SU-DHL-6 (cell line): Measurements from ENCODE around the gene CDC25C.

Experiments used
- H2AFZ ChIP-seq: fragments of 200-600 bp; sonication (generic); 2 replicates; pipeline ENCODE4 v1.6.1; 2014; ENCODE audit warnings: low read depth, mild to moderate bottlenecking, moderate library complexity, mixed read lengths, antibody characterized with exemption, low read length; ENCODE audit not compliant: severe bottlenecking
- H3F3A ChIP-seq: fragments of 200-600 bp; shearing (Covaris generic); 2 replicates; pipeline ENCODE4 v1.6.0; 2016; ENCODE audit warnings: antibody characterized with exemption, mild to moderate bottlenecking; ENCODE audit not compliant: insufficient read depth
- H3K27ac ChIP-seq: fragments of 200-600 bp; sonication (generic); 2 replicates; pipeline ENCODE4 v1.5.1; 2016; ENCODE audit warnings: low read depth, mild to moderate bottlenecking, low read length, moderate library complexity, mixed read lengths
- H3K27me3 ChIP-seq: fragments of 200-600 bp; sonication (generic), shearing (Covaris generic); 2 replicates; pipeline ENCODE4 v1.6.0; 2014; ENCODE audit warnings: mild to moderate bottlenecking, low read length
- H3K36me3 ChIP-seq: fragments of 200-600 bp; sonication (generic); 2 replicates; pipeline ENCODE4 v1.6.1; 2014; ENCODE audit warnings: mild to moderate bottlenecking, low read length, mixed read lengths
- H3K4me2 ChIP-seq: fragments of 300-600, 200-600 bp; shearing (Covaris generic), sonication (generic); 2 replicates; pipeline ENCODE4 v1.6.0; 2014; ENCODE audit warnings: low read length, low read depth, mild to moderate bottlenecking; ENCODE audit not compliant: poor library complexity, severe bottlenecking
- H3K4me3 ChIP-seq: fragments of 200-600 bp; sonication (generic); 2 replicates; pipeline ENCODE4 v1.5.1; 2014; ENCODE audit warnings: antibody characterized with exemption, low read length, mild to moderate bottlenecking, mixed read lengths; ENCODE audit not compliant: insufficient read depth, poor library complexity, severe bottlenecking
- H3K79me2 ChIP-seq: fragments of 200-600 bp; sonication (generic); 2 replicates; pipeline ENCODE4 v1.6.1; 2014; ENCODE audit warnings: mild to moderate bottlenecking, low read length, moderate library complexity; ENCODE audit not compliant: insufficient read depth
- H3K9ac ChIP-seq: fragments of 200-600 bp; sonication (generic); 2 replicates; pipeline ENCODE4 v1.7.0; 2014; ENCODE audit warnings: mild to moderate bottlenecking, low read length
- H3K9me2 ChIP-seq: fragments of 200-600 bp; sonication (generic); replicated peaks from 2 replicates; pipeline ENCODE4 v1.6.1; 2014; ENCODE audit warnings: low read length; ENCODE audit not compliant: insufficient read depth
- H3K9me3 ChIP-seq: fragments of 200-600 bp; sonication (generic); 2 replicates; pipeline ENCODE4 v1.6.1; 2014; ENCODE audit warnings: low read length, mixed read lengths; ENCODE audit not compliant: insufficient read depth
- H4K20me1 ChIP-seq: fragments of 200-600 bp; sonication (generic); 2 replicates; pipeline ENCODE4 v1.6.1; 2014; ENCODE audit warnings: low read depth, mild to moderate bottlenecking, antibody characterized with exemption, low read length, moderate library complexity, mixed read lengths
- EZH2phosphoT487 ChIP-seq: fragments of 200-600 bp; sonication (generic), shearing (Covaris generic); conservative IDR thresholded peaks from 2 replicates; pipeline ENCODE4 v1.6.1; 2018; ENCODE audit warnings: mild to moderate bottlenecking, antibody characterized with exemption, low read length, moderate library complexity, mixed read lengths
- TF ChIP-seq, protein P1 (sequence below): fragments of 200-600 bp; sonication (generic); IDR thresholded peaks from one replicate; pipeline ENCODE4 v1.5.1; 2017; ENCODE audit warnings: antibody characterized with exemption, mild to moderate bottlenecking, low read length, moderate library complexity; ENCODE audit not compliant: insufficient read depth, poor library complexity, severe bottlenecking

The CDC25C gene

DNA sequence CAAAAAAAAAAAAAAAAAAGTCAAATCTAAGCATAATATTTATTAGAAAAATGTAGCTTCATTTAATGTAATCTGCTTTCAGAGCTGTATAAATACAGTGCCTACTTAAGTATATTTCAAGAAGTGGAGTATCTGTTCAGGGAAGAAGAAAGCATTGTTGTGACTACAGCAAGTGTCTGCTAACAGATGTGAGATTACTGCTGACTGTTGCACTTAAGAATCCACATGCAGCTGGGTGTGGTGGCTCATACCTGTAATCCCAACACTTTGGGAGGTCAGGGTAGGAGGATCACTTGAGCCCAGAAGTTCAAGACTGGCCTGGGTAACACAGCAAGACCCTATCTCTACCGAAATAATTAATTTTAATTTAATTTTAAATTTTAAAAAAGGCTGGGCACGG is 39.9 kb upstream of the CDC25C start:
- no peak overlapping the region for H3K27ac ChIP-seq
- H3K9me2 ChIP-seq: no peaks in the 10 kb centered on the region
- H3K9ac ChIP-seq: no peak overlapping the region
- no peak overlapping the region for H2AFZ ChIP-seq
- no peaks in the 10 kb centered on the region; the same call in 1 of the 2 replicates for H3K36me3 ChIP-seq
- peaks cover 66% of the 10 kb centered on the region for H3K79me2 ChIP-seq
- H4K20me1 ChIP-seq: peaks cover 16% of the 10 kb centered on the region
- no peaks in the 10 kb centered on the region for H3K27me3 ChIP-seq
- TF ChIP-seq, protein P1, sequence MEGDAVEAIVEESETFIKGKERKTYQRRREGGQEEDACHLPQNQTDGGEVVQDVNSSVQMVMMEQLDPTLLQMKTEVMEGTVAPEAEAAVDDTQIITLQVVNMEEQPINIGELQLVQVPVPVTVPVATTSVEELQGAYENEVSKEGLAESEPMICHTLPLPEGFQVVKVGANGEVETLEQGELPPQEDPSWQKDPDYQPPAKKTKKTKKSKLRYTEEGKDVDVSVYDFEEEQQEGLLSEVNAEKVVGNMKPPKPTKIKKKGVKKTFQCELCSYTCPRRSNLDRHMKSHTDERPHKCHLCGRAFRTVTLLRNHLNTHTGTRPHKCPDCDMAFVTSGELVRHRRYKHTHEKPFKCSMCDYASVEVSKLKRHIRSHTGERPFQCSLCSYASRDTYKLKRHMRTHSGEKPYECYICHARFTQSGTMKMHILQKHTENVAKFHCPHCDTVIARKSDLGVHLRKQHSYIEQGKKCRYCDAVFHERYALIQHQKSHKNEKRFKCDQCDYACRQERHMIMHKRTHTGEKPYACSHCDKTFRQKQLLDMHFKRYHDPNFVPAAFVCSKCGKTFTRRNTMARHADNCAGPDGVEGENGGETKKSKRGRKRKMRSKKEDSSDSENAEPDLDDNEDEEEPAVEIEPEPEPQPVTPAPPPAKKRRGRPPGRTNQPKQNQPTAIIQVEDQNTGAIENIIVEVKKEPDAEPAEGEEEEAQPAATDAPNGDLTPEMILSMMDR: no peak
- no peak for TF ChIP-seq EZH2phosphoT487
- H3K4me3 ChIP-seq: no peak overlapping the region
- H3K9me3 ChIP-seq: no peaks in the 10 kb centered on the region
- H3F3A ChIP-seq: no peaks in the 10 kb centered on the region
- no peak overlapping the region for H3K4me2 ChIP-seq

DNA sequence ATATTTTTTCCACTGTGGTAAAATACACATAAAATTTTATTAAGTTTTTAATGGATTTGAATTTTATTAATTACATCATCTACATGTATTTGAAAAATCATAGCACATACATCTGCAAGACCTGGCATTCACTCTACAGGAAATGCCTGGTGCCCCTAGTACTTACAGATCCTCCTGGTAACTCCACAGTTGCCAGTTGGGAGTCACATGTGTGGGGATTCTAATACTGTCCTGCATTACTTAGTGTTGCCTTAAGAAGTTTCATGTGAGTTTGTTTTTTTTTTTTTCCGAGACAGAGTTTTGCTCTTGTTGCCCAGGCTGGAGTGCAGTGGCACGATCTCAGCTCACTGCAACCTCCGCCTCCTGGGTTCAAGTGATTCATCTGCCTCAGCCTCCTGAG is 38.9 kb upstream of the CDC25C start:
- no peak overlapping the region for H2AFZ ChIP-seq
- no peak overlapping the region for H3K4me2 ChIP-seq
- no peaks in the 10 kb centered on the region; the same call in 1 of the 2 replicates for H3K36me3 ChIP-seq
- H3K9me3 ChIP-seq: no peaks in the 10 kb centered on the region
- H3K27me3 ChIP-seq: no peaks in the 10 kb centered on the region
- peaks cover 19% of the 10 kb centered on the region for H4K20me1 ChIP-seq
- TF ChIP-seq, protein P1: no peak
- no peak for TF ChIP-seq EZH2phosphoT487
- peaks cover 75% of the 10 kb centered on the region for H3K79me2 ChIP-seq
- no peak overlapping the region for H3K4me3 ChIP-seq
- no peak overlapping the region for H3K9ac ChIP-seq
- no peak overlapping the region for H3K27ac ChIP-seq
- no peaks in the 10 kb centered on the region for H3K9me2 ChIP-seq
- H3F3A ChIP-seq: no peaks in the 10 kb centered on the region

DNA sequence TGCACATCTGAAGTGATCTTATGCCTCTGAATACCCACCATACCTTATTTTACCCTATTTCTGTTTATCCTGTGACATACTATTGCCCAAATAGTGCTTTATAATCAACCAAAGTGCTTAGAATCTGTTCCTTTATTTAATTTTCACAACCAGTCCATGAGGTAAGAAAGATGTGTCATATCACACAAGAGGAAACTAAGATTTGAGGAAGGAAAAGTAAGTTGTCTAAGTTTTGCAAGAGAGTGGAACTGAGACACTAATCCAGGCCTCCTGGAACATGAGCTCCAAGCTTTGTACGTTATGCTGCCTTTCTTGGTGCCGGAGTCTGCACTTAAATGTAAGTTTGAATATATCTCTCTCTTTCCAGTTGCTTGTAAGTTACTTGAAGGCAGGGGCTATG is 38.1 kb upstream of the CDC25C start:
- Histone ChIP-seq H3K27ac (no peak overlapping the region), H3K27me3 (no peaks in the 10 kb centered on the region), H3K4me2 (no peak overlapping the region), H3K9me2 (no peaks in the 10 kb centered on the region), H3K9me3 (no peaks in the 10 kb centered on the region), H3K9ac (no peak overlapping the region), H3K4me3 (no peak overlapping the region), H4K20me1 (peaks cover 19% of the 10 kb centered on the region), H2AFZ (no peak overlapping the region), H3F3A (no peaks in the 10 kb centered on the region), H3K79me2 (peaks cover 84% of the 10 kb centered on the region), H3K36me3 (no peaks in the 10 kb centered on the region; the same call in 1 of the 2 replicates)
- TF ChIP-seq, protein P1: no peak
- no peak for TF ChIP-seq EZH2phosphoT487
